Measurements from ENCODE around the gene NOTCH2.
"Not testable (repeated sequence)": the region's sequence is repeated elsewhere in the genome, so short reads cannot be mapped to it uniquely, and the experiment has no call there.

The NOTCH2 gene

GRCh38 chr1:120041771-120042170, 27.7 kb downstream of the NOTCH2 start:
- H3K4me3 ChIP-seq (ENCODE audit: low read length); H3K27me3 ChIP-seq (ENCODE audit: insufficient read depth, low read length); H3K9me3 ChIP-seq (ENCODE audit: insufficient read depth, low read depth, low read length); H3K27ac ChIP-seq (ENCODE audit: low read depth, low read length); H3K9ac ChIP-seq (ENCODE audit: low read depth, low read length); H3K4me1 ChIP-seq (ENCODE audit: insufficient read depth, low read length); H3K36me3 ChIP-seq (ENCODE audit: insufficient read depth, low read length): not testable (repeated sequence)
- WGBS: no CpG with 5 or more reads among the region's 4 CpGs

- H3K4me1 ChIP-seq (ENCODE audit: insufficient read depth, low read length); H3K27me3 ChIP-seq (ENCODE audit: insufficient read depth, low read length); H3K27ac ChIP-seq (ENCODE audit: low read depth, low read length); H3K9me3 ChIP-seq (ENCODE audit: insufficient read depth, low read depth, low read length); H3K36me3 ChIP-seq (ENCODE audit: insufficient read depth, low read length); H3K9ac ChIP-seq (ENCODE audit: low read depth, low read length); H3K4me3 ChIP-seq (ENCODE audit: low read length): not testable (repeated sequence)
- 78% methylated on average over 1 of the region's 3 CpGs for WGBS
Observed at GRCh38 chr1:120032253-120032652, 37.2 kb downstream of the NOTCH2 start.

DNA sequence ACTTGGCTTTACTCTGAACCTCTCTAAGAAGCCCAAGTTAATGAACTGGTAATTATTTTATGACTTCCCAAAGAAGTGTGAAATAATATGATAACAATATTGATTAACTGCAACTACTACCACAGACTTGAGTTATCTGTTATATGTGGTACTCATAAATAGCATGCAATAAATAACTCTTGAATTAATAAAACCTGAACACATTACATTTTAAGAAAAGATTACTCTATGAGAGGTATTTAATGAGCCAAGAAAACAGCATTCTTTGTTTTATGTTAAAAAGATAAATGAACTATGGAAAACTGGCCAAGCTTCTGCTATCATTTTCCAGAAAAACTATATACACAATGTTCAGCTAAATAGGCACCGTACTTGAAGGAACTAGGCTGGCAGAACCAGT, 45.7 kb downstream of the NOTCH2 start:
- not testable (repeated sequence) for H3K27ac ChIP-seq (ENCODE audit: low read depth, low read length); H3K36me3 ChIP-seq (ENCODE audit: insufficient read depth, low read length); H3K9ac ChIP-seq (ENCODE audit: low read depth, low read length); H3K4me1 ChIP-seq (ENCODE audit: insufficient read depth, low read length); H3K9me3 ChIP-seq (ENCODE audit: insufficient read depth, low read depth, low read length); H3K4me3 ChIP-seq (ENCODE audit: low read length); H3K27me3 ChIP-seq (ENCODE audit: insufficient read depth, low read length)
- WGBS: no CpG with 5 or more reads among the region's 1 CpG

DNA sequence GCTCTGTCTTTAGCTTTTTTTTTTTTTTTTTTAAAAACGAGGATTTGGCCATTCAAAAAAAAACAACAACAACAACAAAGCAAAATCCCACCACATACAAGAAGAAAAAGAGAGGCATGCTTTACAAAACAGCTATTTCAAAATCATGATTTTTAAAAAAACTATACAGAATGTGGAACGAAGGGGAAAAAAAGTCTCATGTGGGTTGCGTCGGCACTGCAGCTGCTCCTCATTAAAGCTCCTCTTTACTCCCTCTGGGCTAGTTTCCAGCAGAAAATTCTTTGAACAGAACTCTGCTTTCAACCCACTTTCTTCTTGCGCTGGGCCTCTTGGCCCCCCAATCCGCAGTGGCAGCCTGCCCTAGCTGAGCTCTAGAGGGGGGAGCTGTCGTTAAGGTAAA, 54.5 kb downstream of the NOTCH2 start:
- H3K27ac ChIP-seq (ENCODE audit: low read depth, low read length); H3K9ac ChIP-seq (ENCODE audit: low read depth, low read length); H3K27me3 ChIP-seq (ENCODE audit: insufficient read depth, low read length); H3K4me3 ChIP-seq (ENCODE audit: low read length); H3K4me1 ChIP-seq (ENCODE audit: insufficient read depth, low read length); H3K36me3 ChIP-seq (ENCODE audit: insufficient read depth, low read length); H3K9me3 ChIP-seq (ENCODE audit: insufficient read depth, low read depth, low read length): not testable (repeated sequence)
- no CpG with 5 or more reads among the region's 7 CpGs for WGBS

DNA sequence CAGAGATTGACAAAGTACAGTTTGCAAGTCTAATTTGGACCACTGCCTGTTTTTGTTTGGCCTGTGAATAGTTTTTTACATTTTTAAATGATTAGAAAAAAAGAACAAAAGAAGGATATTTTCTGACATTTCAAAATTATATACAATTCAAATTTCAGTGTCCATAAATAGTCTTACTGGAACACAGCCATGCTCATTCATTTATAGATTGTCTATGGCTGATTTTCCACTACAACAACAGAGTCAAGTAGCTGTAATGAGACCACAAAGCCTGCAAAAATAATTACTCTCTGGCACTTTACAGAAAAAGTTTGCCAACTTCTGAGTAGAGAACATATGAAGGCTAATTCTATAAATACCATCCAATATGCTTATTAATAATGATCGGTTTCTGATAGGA, 61.1 kb downstream of the NOTCH2 start:
- not testable (repeated sequence) for H3K36me3 ChIP-seq (ENCODE audit: insufficient read depth, low read length); H3K9ac ChIP-seq (ENCODE audit: low read depth, low read length); H3K4me3 ChIP-seq (ENCODE audit: low read length); H3K27ac ChIP-seq (ENCODE audit: low read depth, low read length); H3K4me1 ChIP-seq (ENCODE audit: insufficient read depth, low read length); H3K9me3 ChIP-seq (ENCODE audit: insufficient read depth, low read depth, low read length); H3K27me3 ChIP-seq (ENCODE audit: insufficient read depth, low read length)
- WGBS: no CpG with 5 or more reads among the region's 1 CpG

DNA sequence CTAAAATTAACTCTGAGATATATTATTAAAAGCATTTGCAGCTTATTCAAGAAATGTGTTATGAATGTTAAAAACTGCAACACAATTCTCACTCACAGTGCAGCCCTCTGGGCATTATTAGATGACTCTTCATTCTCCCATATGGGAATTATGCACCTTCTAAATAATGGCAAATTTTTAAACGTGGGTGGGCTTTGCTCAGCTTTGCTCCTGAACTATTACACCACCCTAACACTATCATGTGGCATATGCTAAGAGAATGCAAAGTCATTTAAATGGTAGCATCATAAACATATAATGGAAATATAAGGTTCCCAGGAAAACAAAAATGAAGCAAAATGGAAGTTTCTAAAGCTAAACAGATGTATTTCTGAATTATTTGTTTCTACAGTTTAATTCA, 61.6 kb downstream of the NOTCH2 start:
- H3K4me3 ChIP-seq (ENCODE audit: low read length); H3K27ac ChIP-seq (ENCODE audit: low read depth, low read length); H3K36me3 ChIP-seq (ENCODE audit: insufficient read depth, low read length); H3K4me1 ChIP-seq (ENCODE audit: insufficient read depth, low read length); H3K27me3 ChIP-seq (ENCODE audit: insufficient read depth, low read length); H3K9ac ChIP-seq (ENCODE audit: low read depth, low read length); H3K9me3 ChIP-seq (ENCODE audit: insufficient read depth, low read depth, low read length): not testable (repeated sequence)
- no CpG with 5 or more reads among the region's 1 CpG for WGBS

- H3K4me1 ChIP-seq (ENCODE audit: insufficient read depth, low read length); H3K9me3 ChIP-seq (ENCODE audit: insufficient read depth, low read depth, low read length); H3K27me3 ChIP-seq (ENCODE audit: insufficient read depth, low read length); H3K4me3 ChIP-seq (ENCODE audit: low read length); H3K36me3 ChIP-seq (ENCODE audit: insufficient read depth, low read length); H3K9ac ChIP-seq (ENCODE audit: low read depth, low read length); H3K27ac ChIP-seq (ENCODE audit: low read depth, low read length): not testable (repeated sequence)
- 96% methylated on average over 7 of the region's 9 CpGs for WGBS
Observed at GRCh38 chr1:120001035-120001434, 68.4 kb downstream of the NOTCH2 start.

DNA sequence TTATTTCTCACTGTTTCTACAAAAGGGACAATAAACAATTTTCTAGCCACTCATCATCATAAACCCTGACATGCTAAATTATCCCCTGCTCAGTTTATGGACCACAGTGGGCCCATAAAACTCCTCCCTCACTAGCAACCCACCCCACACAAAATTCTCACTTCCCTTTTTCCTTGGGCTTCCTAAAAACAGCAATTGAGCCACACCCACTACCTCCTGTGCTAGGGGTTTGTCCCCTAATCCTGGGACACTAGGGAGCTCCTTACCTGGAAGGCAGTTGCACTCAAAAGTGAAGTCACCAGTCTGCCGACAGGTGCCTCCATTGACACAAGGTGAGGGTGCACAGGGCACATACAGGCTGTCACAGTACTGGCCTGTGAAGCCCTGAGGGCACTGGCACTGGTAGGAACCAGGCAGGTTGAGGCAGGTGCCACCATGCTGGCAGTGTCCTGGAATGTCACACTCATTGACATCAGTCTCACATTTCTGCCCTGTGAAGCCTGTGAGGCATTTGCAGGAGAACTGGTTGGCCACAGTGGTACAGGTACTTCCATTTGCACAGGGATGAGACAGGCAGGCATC, 72.6 kb downstream of the NOTCH2 start:
- not testable (repeated sequence) for H3K9me3 ChIP-seq (ENCODE audit: insufficient read depth, low read depth, low read length)

DNA sequence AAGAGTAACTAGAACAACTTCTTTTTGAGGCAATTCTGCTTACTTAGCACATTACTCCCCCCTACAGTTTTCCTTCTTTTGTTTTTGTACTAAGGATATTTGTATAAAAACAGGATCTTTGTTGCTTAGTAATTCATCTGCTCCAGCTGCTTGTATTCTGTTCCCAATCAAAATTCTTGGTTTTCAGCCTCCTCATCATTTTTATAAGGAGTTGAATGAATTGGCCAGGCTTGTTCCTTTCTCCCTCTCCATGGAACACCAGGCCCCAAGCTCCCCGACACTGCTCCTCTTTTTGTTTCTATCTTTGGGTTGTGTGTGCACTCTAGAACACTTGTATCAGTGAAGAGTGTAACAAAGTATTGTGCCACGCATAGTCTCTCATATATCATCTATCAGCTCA, 73.5 kb downstream of the NOTCH2 start:
- H3K27ac ChIP-seq (ENCODE audit: low read depth, low read length); H3K9me3 ChIP-seq (ENCODE audit: insufficient read depth, low read depth, low read length); H3K36me3 ChIP-seq (ENCODE audit: insufficient read depth, low read length); H3K9ac ChIP-seq (ENCODE audit: low read depth, low read length); H3K27me3 ChIP-seq (ENCODE audit: insufficient read depth, low read length); H3K4me1 ChIP-seq (ENCODE audit: insufficient read depth, low read length); H3K4me3 ChIP-seq (ENCODE audit: low read length): not testable (repeated sequence)
- WGBS: no CpG with 5 or more reads among the region's 2 CpGs

More for the DNA sequence above, 72.6 kb downstream of the NOTCH2 start:
- H3K4me1 ChIP-seq (ENCODE audit: insufficient read depth, low read length); H3K4me3 ChIP-seq (ENCODE audit: low read length); H3K9ac ChIP-seq (ENCODE audit: low read depth, low read length); H3K27ac ChIP-seq (ENCODE audit: low read depth, low read length); H3K36me3 ChIP-seq (ENCODE audit: insufficient read depth, low read length); H3K27me3 ChIP-seq (ENCODE audit: insufficient read depth, low read length): not testable (repeated sequence)
- WGBS: 100% methylated on average over 1 of the region's 1 CpG

DNA sequence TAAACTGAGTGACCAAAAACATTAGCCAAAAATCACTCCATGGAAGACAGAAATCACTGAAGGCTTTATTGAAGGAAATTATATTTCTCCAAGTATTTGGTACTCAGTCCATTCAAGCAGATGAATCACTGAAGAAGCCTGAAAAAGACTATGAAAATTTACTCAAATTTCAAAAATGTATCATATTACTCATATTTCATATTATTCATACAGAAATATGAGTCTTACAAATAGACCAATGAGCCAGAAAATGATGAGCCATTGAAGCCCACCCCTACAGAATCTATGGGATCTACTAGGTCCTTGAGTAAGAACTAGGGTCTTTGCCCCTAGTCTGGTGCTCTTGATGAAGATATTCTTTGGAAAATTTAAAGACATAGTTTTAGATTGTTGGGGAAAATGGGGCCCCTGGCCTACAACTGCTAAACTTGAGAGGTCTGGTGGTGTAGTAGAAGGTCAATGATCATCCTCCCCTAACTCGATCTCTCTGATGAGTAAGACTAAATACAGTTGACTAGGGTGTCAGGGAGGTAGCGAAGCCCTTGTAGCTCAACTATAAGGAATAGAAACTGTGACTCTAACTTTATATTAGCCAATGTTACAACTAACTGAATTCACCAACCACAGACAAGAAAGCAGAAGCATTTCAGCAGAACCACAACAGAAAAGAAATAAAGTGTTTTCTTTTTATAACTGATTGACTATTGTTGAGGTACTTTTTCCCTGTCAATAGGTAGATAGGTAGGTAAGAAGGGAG, 81.0 kb downstream of the NOTCH2 start:
- H3K4me3 ChIP-seq (ENCODE audit: low read length): no peak overlapping the region
- no peaks in the 10 kb centered on the region for H3K27me3 ChIP-seq (ENCODE audit: insufficient read depth, low read length)
- H3K4me1 ChIP-seq (ENCODE audit: insufficient read depth, low read length): 0 out of 2 replicates have a peak, but pooled peaks cover 3% of the 10 kb centered on the region
- no peak overlapping the region for H3K27ac ChIP-seq (ENCODE audit: low read depth, low read length)
- H3K9ac ChIP-seq (ENCODE audit: low read depth, low read length): no peak overlapping the region
- H3K9me3 ChIP-seq (ENCODE audit: insufficient read depth, low read depth, low read length): no peaks in the 10 kb centered on the region
- peaks cover 13% of the 10 kb centered on the region; the same call in 1 of the 2 replicates for H3K36me3 ChIP-seq (ENCODE audit: insufficient read depth, low read length)
- 100% methylated on average over 1 of the region's 2 CpGs for WGBS

DNA sequence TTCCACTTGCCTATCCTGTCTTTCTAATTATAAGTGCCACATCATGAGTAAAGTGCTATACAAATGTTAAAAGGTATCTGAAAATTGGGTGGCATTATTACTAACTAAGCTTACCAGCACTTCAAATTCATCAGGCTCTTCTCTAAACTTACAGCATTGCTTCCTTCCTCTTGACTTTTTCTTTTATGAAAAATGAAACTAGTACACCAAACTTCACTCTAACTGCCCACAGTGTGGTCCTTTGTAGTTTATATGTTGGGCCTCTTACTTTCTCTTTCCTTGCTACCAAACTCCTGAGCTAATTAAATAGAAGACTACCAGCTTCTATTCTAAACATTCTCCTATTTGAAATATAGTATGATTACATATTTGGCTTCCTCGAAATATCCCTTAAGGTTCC, 81.8 kb downstream of the NOTCH2 start:
- no peak overlapping the region for H3K9ac ChIP-seq (ENCODE audit: low read depth, low read length)
- H3K9me3 ChIP-seq (ENCODE audit: insufficient read depth, low read depth, low read length): no peaks in the 10 kb centered on the region
- 0 out of 2 replicates have a peak, but pooled peaks cover 3% of the 10 kb centered on the region for H3K4me1 ChIP-seq (ENCODE audit: insufficient read depth, low read length)
- no peak overlapping the region for H3K4me3 ChIP-seq (ENCODE audit: low read length)
- no peak overlapping the region for H3K27ac ChIP-seq (ENCODE audit: low read depth, low read length)
- H3K27me3 ChIP-seq (ENCODE audit: insufficient read depth, low read length): no peaks in the 10 kb centered on the region
- WGBS: 100% methylated on average over 1 of the region's 1 CpG
- H3K36me3 ChIP-seq (ENCODE audit: insufficient read depth, low read length): peaks cover 13% of the 10 kb centered on the region; the same call in 1 of the 2 replicates

GRCh38 chr1:119987112-119987511, 82.3 kb downstream of the NOTCH2 start:
- H3K4me3 ChIP-seq (ENCODE audit: low read length): no peak overlapping the region
- H3K36me3 ChIP-seq (ENCODE audit: insufficient read depth, low read length): peaks cover 13% of the 10 kb centered on the region; the same call in 1 of the 2 replicates
- 0 out of 2 replicates have a peak, but pooled peaks cover 3% of the 10 kb centered on the region for H3K4me1 ChIP-seq (ENCODE audit: insufficient read depth, low read length)
- no peak overlapping the region for H3K9ac ChIP-seq (ENCODE audit: low read depth, low read length)
- no peaks in the 10 kb centered on the region for H3K27me3 ChIP-seq (ENCODE audit: insufficient read depth, low read length)
- WGBS: 86% methylated on average over 2 of the region's 2 CpGs
- H3K9me3 ChIP-seq (ENCODE audit: insufficient read depth, low read depth, low read length): no peaks in the 10 kb centered on the region
- no peak overlapping the region for H3K27ac ChIP-seq (ENCODE audit: low read depth, low read length)

All from HUES64 (cell line).